ENCODE measurements around the gene MGMT. TPM values are rescaled to one million over a fixed set of nuclear protein-coding genes. Genes with fewer than 3 reads are reported as not detected.

Gene MGMT
- total and polyA plus RNA-seq, 2 of the 4 experiments (the other 2 are of a cell fraction) = 11.5 to 17.8 TPM

DNA sequence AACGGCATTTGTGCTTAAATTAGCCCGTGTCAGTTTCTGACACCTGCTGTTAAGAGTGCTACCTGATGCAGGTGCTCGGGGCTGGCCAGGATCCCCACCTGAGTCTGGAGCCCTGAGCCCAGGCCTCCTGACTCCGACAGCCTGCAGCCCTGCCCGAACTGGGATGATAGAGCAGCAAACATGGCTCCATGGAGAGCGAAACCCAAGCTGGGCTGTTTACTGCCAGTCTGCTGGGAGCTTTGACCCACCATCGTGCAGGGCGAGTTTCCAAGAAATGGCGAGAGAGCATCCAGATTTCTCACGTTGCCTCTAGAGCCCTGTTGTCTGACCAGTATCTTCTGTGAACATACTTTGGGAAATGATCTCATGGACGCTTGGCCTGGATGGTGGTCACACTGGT lies 66.2 kb downstream of the MGMT start:
- no peaks in the 10 kb centered on the region for H4K20me1 ChIP-seq (ENCODE audit: insufficient read depth, low read length)
- no peak overlapping the region for H2BK20ac ChIP-seq (ENCODE audit: low read depth, low read length)
- no peak overlapping the region for H2BK120ac ChIP-seq (ENCODE audit: low read depth, low read length)
- H3K79me1 ChIP-seq (ENCODE audit: low read depth in 1 of 2, low read length in 2 of 2) = peaks cover 4 to 16% of the 10 kb centered on the region in 2 experiments; a peak in 2 of 4 replicates
- H3K4me2 ChIP-seq (ENCODE audit: low read depth, low read length) = no peak overlapping the region
- no peak overlapping the region for H2BK15ac ChIP-seq (ENCODE audit: low read depth, low read length)
- H3K4me3 ChIP-seq (ENCODE audit: insufficient read depth, low read depth, low read length) = no peak overlapping the region
- H3K56ac ChIP-seq (ENCODE audit: extremely low read depth, insufficient read depth, low read length) = no peak overlapping the region
- H3K27me3 ChIP-seq (ENCODE audit: control insufficient read depth, insufficient read depth, low read length) = no peaks in the 10 kb centered on the region
- no peak overlapping the region for H3K27ac ChIP-seq (ENCODE audit: insufficient read depth, low read length)
- intact Hi-C loops (cut with micrococcal nuclease) (no loop called here), dilution Hi-C loops (cut with HindIII; ENCODE audit: low sequenced_read_pairs, unreplicated experiment) (no loop called here), in situ Hi-C loops (cut with MboI; ENCODE audit: low sequenced_read_pairs) (no loop called here)
- ChIA-PET POLR2A (ENCODE audit: unreplicated experiment) (no interaction called here), CTCF (no interaction called here)
- 0 out of 2 replicates have a peak, but pooled peaks cover 6% of the 10 kb centered on the region for H3K9me1 ChIP-seq (ENCODE audit: insufficient read depth, low read length)
- no peak overlapping the region for H4K5ac ChIP-seq (ENCODE audit: low read depth, low read length)
- H3K23ac ChIP-seq (ENCODE audit: low read depth, low read length) = no peak overlapping the region
- ATAC-seq (ENCODE audit: low read depth) (no peak), DNase-seq (no peak)
- no peak for TF ChIP-seq MAFK (IDR thresholded peaks at IDR 0.05; ENCODE audit: low read depth, low read length)
- no peak overlapping the region for H3K4ac ChIP-seq (ENCODE audit: low read depth, low read length)
- 89% methylated on average over 5 of the region's 11 CpGs; no CpG with 5 or more reads in 1 of the 2 experiments for whole genome bisulfite sequencing, 2 experiments (ENCODE audit: extremely low coverage in 2 of 2, insufficient read length in 1 of 2)
- peaks cover 14% of the 10 kb centered on the region for H3K4me1 ChIP-seq (ENCODE audit: control insufficient read depth, insufficient read depth, low read length)
- no peak overlapping the region for H3K9ac ChIP-seq (ENCODE audit: low read depth, low read length)
- H2AFZ ChIP-seq (replicated peaks; ENCODE audit: low read length, poor library complexity) = no peak overlapping the region
- no peak overlapping the region for H4K8ac ChIP-seq (ENCODE audit: low read depth in 2 of 2, low read length in 2 of 2)
- H3K14ac ChIP-seq (replicated peaks; ENCODE audit: low read depth, low read length) = no peak overlapping the region
- 0 out of 2 replicates have a peak, but pooled peaks cover 2% of the 10 kb centered on the region for H3K9me3 ChIP-seq (ENCODE audit: control insufficient read depth, insufficient read depth, low read length)
- H4K91ac ChIP-seq (ENCODE audit: insufficient read depth, low read depth, low read length) = no peak overlapping the region
- no TSS peak for BruUV-seq (replicated peaks)
- H2AK9ac ChIP-seq (replicated peaks; ENCODE audit: low read depth, low read length, poor library complexity) = no peak overlapping the region
- H3K18ac ChIP-seq (ENCODE audit: low read depth, low read length) = no peak overlapping the region
- no peak overlapping the region for H2BK5ac ChIP-seq (ENCODE audit: low read depth, low read length, poor library complexity, severe bottlenecking)
- peaks cover 1% of the 10 kb centered on the region; the same call in 1 of the 2 replicates for H3K36me3 ChIP-seq (ENCODE audit: control insufficient read depth, insufficient read depth, low read length)
- no peak overlapping the region for H2AK5ac ChIP-seq (ENCODE audit: low read depth, low read length)

All from IMR-90 (cell line).